ENCODE measurements around the gene DDX43. TPM values are rescaled to one million over a fixed set of nuclear protein-coding genes. Genes with fewer than 3 reads are reported as not detected.

DDX43 gene
- total and polyA plus RNA-seq, 8 donors, result 0.27 to 1.5 (median 1.2) TPM

DNA sequence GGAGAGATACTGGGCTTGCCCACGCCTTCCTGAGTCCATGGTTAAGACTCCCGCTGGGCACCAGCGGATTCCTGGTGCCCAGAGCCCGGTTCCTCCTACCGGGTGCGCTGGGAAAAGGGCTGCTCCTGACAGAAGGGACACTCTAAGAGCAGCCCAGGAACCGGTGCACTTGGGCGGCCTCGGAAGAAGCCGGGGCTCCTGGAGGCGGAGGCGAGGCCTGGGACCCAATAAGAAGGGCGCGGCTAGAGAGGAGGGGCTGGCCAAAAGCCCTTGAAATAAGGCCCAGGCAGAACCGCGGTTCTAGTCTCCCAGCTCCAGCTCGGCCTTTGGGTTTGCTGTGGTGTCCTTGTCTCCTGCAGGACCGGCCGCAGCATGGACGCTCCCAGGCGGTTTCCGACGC is 32.3 kb upstream of the DDX43 start, which contains the start of gene KHDC3L:
TSS of gene KHDC3L (plus strand) at position 301 of the 400 bp plus-strand sequence. CDS start at position 373, 72 bp downstream.
- H3K36me3 ChIP-seq, result no peaks in the 10 kb centered on the region
- ATAC-seq, result no peak
- TF ChIP-seq, protein P1, sequence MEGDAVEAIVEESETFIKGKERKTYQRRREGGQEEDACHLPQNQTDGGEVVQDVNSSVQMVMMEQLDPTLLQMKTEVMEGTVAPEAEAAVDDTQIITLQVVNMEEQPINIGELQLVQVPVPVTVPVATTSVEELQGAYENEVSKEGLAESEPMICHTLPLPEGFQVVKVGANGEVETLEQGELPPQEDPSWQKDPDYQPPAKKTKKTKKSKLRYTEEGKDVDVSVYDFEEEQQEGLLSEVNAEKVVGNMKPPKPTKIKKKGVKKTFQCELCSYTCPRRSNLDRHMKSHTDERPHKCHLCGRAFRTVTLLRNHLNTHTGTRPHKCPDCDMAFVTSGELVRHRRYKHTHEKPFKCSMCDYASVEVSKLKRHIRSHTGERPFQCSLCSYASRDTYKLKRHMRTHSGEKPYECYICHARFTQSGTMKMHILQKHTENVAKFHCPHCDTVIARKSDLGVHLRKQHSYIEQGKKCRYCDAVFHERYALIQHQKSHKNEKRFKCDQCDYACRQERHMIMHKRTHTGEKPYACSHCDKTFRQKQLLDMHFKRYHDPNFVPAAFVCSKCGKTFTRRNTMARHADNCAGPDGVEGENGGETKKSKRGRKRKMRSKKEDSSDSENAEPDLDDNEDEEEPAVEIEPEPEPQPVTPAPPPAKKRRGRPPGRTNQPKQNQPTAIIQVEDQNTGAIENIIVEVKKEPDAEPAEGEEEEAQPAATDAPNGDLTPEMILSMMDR (IDR thresholded peaks at IDR 0.05), result no peak
- no peaks in the 10 kb centered on the region for H3K27me3 ChIP-seq
- peaks cover 0 to 5% of the 10 kb centered on the region in 2 donors for H3K9me3 ChIP-seq
- H3K4me3 ChIP-seq, result no peak within 1 kb of the TSS
- DNase-seq, result no peak
- intact Hi-C loops (cut with DNase I), result no loop called here
- H3K27ac ChIP-seq, result no peak within 1 kb of the TSS
- H3K4me1 ChIP-seq, result no peaks in the 10 kb centered on the region

DNA sequence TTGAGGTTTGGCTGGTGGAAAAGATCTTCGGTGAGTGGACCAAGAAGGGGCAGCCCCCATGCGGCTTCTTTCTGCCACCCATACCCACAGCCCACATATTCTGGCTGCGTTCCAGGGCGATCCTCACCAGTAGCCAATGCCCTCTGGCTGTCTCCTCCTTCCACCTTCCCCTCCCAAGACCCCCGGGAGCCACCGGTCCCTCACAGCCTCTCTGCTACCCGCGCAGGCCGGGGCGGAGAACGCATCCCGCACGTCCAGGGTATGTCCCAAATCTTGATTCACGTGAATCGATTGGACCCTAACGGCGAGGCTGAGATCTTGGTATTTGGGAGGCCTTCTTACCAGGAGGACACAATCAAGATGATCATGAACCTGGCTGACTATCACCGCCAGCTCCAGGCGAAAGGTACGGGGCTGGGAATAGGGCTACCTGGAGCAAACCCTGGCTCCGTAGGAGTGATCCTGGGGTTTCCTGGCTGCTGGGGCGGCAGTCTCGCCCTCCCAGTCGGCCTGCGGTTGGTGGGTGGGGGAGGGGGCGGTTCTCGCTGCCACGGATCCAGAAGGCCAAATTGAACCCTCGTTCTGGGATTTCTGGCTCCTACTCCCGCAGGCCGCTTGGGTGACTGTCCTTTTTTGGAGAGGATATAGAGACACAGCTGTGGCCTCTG is 31.6 kb upstream of the DDX43 start:
- ATAC-seq, result no peak
- Histone ChIP-seq H3K4me3 (no peak overlapping the region), H3K27ac (no peak overlapping the region), H3K9me3 (peaks cover 0 to 5% of the 10 kb centered on the region in 2 donors), H3K36me3 (no peaks in the 10 kb centered on the region), H3K27me3 (no peaks in the 10 kb centered on the region), H3K4me1 (no peaks in the 10 kb centered on the region)
- DNase-seq, result no peak
- intact Hi-C loops (cut with DNase I), result no loop called here
- TF ChIP-seq, protein P1 (IDR thresholded peaks at IDR 0.05), result no peak

DNA sequence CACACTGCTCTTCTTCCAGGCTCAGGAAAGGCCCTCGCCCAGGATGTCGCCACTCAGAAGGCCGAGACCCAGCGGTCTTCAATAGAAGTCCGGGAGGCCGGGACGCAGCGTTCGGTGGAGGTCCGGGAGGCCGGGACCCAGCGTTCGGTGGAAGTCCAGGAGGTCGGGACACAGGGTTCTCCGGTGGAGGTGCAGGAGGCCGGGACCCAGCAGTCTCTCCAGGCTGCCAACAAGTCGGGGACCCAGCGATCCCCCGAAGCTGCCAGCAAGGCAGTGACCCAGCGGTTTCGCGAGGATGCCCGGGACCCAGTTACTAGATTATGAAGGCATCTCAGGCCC is 31.1 kb upstream of the DDX43 start:
- H3K36me3 ChIP-seq, result no peaks in the 10 kb centered on the region
- ATAC-seq (no peak), DNase-seq (no peak)
- no peak overlapping the region for H3K27ac ChIP-seq
- no peak overlapping the region for H3K4me3 ChIP-seq
- no peaks in the 10 kb centered on the region for H3K4me1 ChIP-seq
- TF ChIP-seq, protein P1 (IDR thresholded peaks at IDR 0.05), result no peak
- no peaks in the 10 kb centered on the region for H3K27me3 ChIP-seq
- H3K9me3 ChIP-seq, result peaks cover 0 to 5% of the 10 kb centered on the region in 2 donors
- intact Hi-C loops (cut with DNase I), result no loop called here

DNA sequence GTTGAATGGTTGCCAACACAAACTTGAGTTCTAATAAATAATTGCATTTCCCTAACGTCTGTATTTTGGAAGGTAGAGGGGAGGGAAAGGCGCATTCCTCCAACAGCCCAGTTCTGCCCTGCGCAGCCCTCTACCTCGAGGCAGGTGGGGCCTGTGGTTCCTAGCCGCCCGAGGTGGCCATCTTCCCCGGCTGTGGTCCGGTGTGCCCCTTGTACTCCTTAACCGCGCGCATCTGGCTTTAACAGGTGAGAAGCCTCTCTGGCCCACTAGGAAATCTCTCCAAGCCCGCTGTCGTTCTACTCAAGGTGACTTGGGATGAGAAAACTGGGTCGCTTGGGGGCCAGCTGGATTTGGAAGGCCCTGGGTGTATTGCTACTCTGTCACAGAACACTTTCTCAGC is 30.5 kb upstream of the DDX43 start:
- peaks cover 0 to 5% of the 10 kb centered on the region in 2 donors for H3K9me3 ChIP-seq
- TF ChIP-seq, protein P1 (IDR thresholded peaks at IDR 0.05), result no peak

DNA sequence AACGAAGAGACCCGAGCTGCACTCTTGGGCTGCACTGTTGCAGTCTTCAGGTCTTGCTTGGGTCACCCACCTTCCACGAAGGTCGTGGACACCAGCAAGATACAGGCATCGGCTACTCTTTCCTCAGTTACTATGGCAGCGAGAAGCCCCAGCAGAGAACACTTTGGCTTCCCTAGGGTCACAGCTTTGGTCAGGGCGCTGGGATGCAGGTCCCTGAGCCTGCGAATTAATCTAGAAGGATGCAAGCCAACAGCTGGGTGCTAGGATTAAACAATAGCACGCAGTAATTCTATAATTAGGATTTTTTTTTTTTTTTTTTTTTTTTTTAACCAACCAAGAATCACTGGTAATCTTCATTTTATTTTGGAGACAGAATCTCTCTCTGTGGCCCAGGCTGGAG is 30.1 kb upstream of the DDX43 start:
- Histone ChIP-seq H3K4me1 (no peaks in the 10 kb centered on the region), H3K27ac (no peak overlapping the region), H3K9me3 (peaks cover 0 to 5% of the 10 kb centered on the region in 2 donors), H3K27me3 (no peaks in the 10 kb centered on the region), H3K36me3 (no peaks in the 10 kb centered on the region), H3K4me3 (no peak overlapping the region)
- DNase-seq (no peak), ATAC-seq (no peak)
- intact Hi-C loops (cut with DNase I), result no loop called here
- TF ChIP-seq, protein P1 (IDR thresholded peaks at IDR 0.05), result no peak

More for the DNA sequence above, 30.5 kb upstream of the DDX43 start:
- intact Hi-C loops (cut with DNase I), result no loop called here
- Histone ChIP-seq H3K27ac (no peak overlapping the region), H3K4me3 (no peak overlapping the region), H3K27me3 (no peaks in the 10 kb centered on the region), H3K4me1 (no peaks in the 10 kb centered on the region), H3K36me3 (no peaks in the 10 kb centered on the region)
- DNase-seq (no peak), ATAC-seq (no peak)
